ENCODE results near the gene TNPO3. TPM values are rescaled to one million over a fixed set of nuclear protein-coding genes. Genes with fewer than 3 reads are reported as not detected.

TNPO3 gene
- total and polyA plus RNA-seq, 10 of the 15 experiments (the other 5 are each of a cell fraction or from before 2014, with no cell fraction given) = 17.6 to 91.8 (median 65.9) TPM

GRCh38 chr7:128940494-128941322 is 114.2 kb downstream of the TNPO3 start (continued):
- no peak for TF ChIP-seq MYB (IDR thresholded peaks at IDR 0.05; ENCODE audit: borderline replicate concordance, low read depth, low read length)
- 0 out of 2 replicates have a peak, but pooled peaks have one; percentile 60 for TF ChIP-seq TARDBP (IDR thresholded peaks at IDR 0.05; ENCODE audit: borderline replicate concordance)
- TF ChIP-seq TAF1 (IDR thresholded peaks at IDR 0.05; ENCODE audit: borderline replicate concordance, low read depth, low read length) = peak; percentile 49; the same call in 1 of the 2 replicates
- TF ChIP-seq BACH1 (IDR thresholded peaks at IDR 0.05; ENCODE audit: borderline replicate concordance) = peak; percentile 88; the same call in 1 of the 2 replicates
- TF ChIP-seq, protein P1, sequence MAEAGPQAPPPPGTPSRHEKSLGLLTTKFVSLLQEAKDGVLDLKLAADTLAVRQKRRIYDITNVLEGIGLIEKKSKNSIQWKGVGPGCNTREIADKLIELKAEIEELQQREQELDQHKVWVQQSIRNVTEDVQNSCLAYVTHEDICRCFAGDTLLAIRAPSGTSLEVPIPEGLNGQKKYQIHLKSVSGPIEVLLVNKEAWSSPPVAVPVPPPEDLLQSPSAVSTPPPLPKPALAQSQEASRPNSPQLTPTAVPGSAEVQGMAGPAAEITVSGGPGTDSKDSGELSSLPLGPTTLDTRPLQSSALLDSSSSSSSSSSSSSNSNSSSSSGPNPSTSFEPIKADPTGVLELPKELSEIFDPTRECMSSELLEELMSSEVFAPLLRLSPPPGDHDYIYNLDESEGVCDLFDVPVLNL (IDR thresholded peaks at IDR 0.05; ENCODE audit: low read depth, low read length) = no peak
- TF ChIP-seq POLR2AphosphoS5 (IDR thresholded peaks at IDR 0.05; ENCODE audit: low read length) = peak; percentile 51; the same call in 1 of the 2 replicates
- TF ChIP-seq BHLHE40 (IDR thresholded peaks at IDR 0.05; ENCODE audit: borderline replicate concordance in 1 of 2, low read depth in 2 of 2, low read length in 1 of 2) = peak; percentile 66 to 74; a peak in 3 of 4 replicates
- TF ChIP-seq IRF4 (IDR thresholded peaks at IDR 0.05; ENCODE audit: low read depth, low read length) = peak; percentile 80
- TF ChIP-seq, protein P2, sequence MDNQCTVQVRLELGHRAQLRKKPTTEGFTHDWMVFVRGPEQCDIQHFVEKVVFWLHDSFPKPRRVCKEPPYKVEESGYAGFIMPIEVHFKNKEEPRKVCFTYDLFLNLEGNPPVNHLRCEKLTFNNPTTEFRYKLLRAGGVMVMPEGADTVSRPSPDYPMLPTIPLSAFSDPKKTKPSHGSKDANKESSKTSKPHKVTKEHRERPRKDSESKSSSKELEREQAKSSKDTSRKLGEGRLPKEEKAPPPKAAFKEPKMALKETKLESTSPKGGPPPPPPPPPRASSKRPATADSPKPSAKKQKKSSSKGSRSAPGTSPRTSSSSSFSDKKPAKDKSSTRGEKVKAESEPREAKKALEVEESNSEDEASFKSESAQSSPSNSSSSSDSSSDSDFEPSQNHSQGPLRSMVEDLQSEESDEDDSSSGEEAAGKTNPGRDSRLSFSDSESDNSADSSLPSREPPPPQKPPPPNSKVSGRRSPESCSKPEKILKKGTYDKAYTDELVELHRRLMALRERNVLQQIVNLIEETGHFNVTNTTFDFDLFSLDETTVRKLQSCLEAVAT (IDR thresholded peaks at IDR 0.05) = 0 out of 2 replicates have a peak, but pooled peaks have one; percentile 20
- TF ChIP-seq NBN (IDR thresholded peaks at IDR 0.05) = peak; percentile 81
- peak; percentile 85 for TF ChIP-seq BCL11A (IDR thresholded peaks at IDR 0.05; ENCODE audit: low read depth, low read length)
- peak; percentile 85 for TF ChIP-seq EED (IDR thresholded peaks at IDR 0.05; ENCODE audit: low read depth)
- peak; percentile 60; the same call in 1 of the 2 replicates for TF ChIP-seq ZBED1 (IDR thresholded peaks at IDR 0.05; ENCODE audit: borderline replicate concordance)
- TF ChIP-seq, protein P3, sequence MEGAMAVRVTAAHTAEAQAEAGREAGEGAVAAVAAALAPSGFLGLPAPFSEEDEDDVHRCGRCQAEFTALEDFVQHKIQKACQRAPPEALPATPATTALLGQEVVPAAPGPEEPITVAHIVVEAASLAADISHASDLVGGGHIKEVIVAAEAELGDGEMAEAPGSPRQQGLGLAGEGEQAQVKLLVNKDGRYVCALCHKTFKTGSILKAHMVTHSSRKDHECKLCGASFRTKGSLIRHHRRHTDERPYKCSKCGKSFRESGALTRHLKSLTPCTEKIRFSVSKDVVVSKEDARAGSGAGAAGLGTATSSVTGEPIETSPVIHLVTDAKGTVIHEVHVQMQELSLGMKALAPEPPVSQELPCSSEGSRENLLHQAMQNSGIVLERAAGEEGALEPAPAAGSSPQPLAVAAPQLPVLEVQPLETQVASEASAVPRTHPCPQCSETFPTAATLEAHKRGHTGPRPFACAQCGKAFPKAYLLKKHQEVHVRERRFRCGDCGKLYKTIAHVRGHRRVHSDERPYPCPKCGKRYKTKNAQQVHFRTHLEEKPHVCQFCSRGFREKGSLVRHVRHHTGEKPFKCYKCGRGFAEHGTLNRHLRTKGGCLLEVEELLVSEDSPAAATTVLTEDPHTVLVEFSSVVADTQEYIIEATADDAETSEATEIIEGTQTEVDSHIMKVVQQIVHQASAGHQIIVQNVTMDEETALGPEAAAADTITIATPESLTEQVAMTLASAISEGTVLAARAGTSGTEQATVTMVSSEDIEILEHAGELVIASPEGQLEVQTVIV (IDR thresholded peaks at IDR 0.05; ENCODE audit: borderline replicate concordance, partially characterized antibody) = no peak
- peak; percentile 87 for TF ChIP-seq MXI1 (IDR thresholded peaks at IDR 0.05; ENCODE audit: low read depth, low read length)
- peak; percentile 87 for TF ChIP-seq IKZF1 (conservative IDR thresholded peaks at IDR 0.05)
- TF ChIP-seq SMAD5 (IDR thresholded peaks at IDR 0.05; ENCODE audit: low read depth) = peak; percentile 57
- TF ChIP-seq SIN3A (IDR thresholded peaks at IDR 0.05; ENCODE audit: low read depth, low read length) = 0 out of 2 replicates have a peak, but pooled peaks have one; percentile 52
